Testis (tissue), 3 donors: ENCODE results near the gene ERICH3. TPM values are rescaled to one million over a fixed set of nuclear protein-coding genes. Genes with fewer than 3 reads are reported as not detected.

Experiments
- DNase-seq: peaks from one replicate; pipeline ENCODE4 v3.0.0-alpha.2; 2019
- H3K27ac ChIP-seq, 2 donors: fragments of 200-600 bp; sonication (generic); one replicate each; pipeline ENCODE4 v1.5.1; 2019
- H3K27me3 ChIP-seq: fragments of 200-600 bp; sonication (generic); one replicate; pipeline ENCODE4 v1.5.1; 2019
- H3K36me3 ChIP-seq: fragments of 200-600 bp; sonication (generic); one replicate; pipeline ENCODE4 v1.5.1; 2017; ENCODE audit warnings: low read depth; ENCODE audit errors: missing control alignments
- H3K4me1 ChIP-seq: fragments of 200-600 bp; sonication (generic); one replicate; pipeline ENCODE4 v1.5.1; 2019
- H3K4me3 ChIP-seq, 2 donors: fragments of 200-600 bp; sonication (generic); one replicate each; pipeline ENCODE4 v1.5.1; 2017 to 2019
- H3K9me3 ChIP-seq: fragments of 200-600 bp; sonication (generic); one replicate; pipeline ENCODE4 v1.5.1; 2017
- CTCF ChIP-seq, 3 experiments: fragments of 450-650 bp in 2 of 3; fragments of 200-600 bp in 1 of 3; sonication (generic) in 1 of 3; IDR thresholded peaks; one replicate each; pipeline ENCODE4 v1.5.1; 2016 to 2019; ENCODE audit warnings: antibody characterized with exemption in 3 of 3, mild to moderate bottlenecking in 2 of 3, moderate library complexity in 1 of 3
- POLR2A ChIP-seq: fragments of 450-650 bp; IDR thresholded peaks from one replicate; pipeline ENCODE4 v1.6.1; 2017; ENCODE audit warnings: antibody characterized with exemption, mild to moderate bottlenecking, moderate library complexity
- WGBS, 2 donors: methylation state at CpG; one replicate each; pipeline ENCODE4 v1.1.5; 2018; 5-methylcytosine and 5-hydroxymethylcytosine counted together
- intact Hi-C: fragments of 100-400 bp; cut with DNase I; formaldehyde crosslinking; loops from one replicate; pipeline ENCODE4 v1.15.1; 2023; ENCODE audit warnings: low total_unique reads
- polyA plus RNA-seq: library from polyadenylated mRNA; stranded (reverse); fragments of 350-450 nt; fragmentation: Illumina TruSeq; extraction: RNeasy Lipid Tissue Mini Kit (QIAGEN cat#74804); gene quantifications from one replicate; pipeline ENCODE4 v1.2.3, GENCODE V29; 2014; ENCODE audit warnings: low read depth, low replicate concordance; ENCODE audit not compliant: insufficient read depth
- total RNA-seq, 2 donors: library from RNA; depleted of rRNA; stranded (reverse); fragments of >200 nt; gene quantifications; one replicate each; pipeline ENCODE4 v1.2.3, GENCODE V29; 2016

The ERICH3 gene
- total and polyA plus RNA-seq, 3 donors from 2014 or later: 19.5 to 78.8 (median 35.7) TPM

DNA sequence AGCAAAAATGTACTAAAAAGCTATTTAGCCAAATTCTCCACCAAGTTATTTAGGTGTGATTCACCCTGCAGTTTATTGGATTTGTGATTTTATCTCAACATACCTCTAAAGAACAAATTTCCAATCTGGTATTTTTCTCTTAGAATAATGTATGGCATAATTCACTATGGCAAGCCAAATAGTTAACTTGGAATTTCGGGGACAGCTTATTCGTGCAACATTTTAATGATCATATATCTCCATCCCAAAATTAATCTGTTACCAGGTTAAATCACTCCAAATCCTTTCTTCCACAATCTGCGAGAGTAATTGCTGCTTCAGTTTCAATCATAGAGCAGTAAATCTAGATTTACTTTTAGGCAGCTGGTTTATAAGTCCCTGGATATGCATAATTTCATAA, 53.4 kb downstream of the ERICH3 start:
- 79 to 88% methylated on average over 3 of the region's 3 CpGs for WGBS, 2 donors
- Histone ChIP-seq H3K27me3 (no peaks in the 10 kb centered on the region), H3K27ac (no peak overlapping the region), H3K9me3 (no peaks in the 10 kb centered on the region), H3K4me1 (no peaks in the 10 kb centered on the region), H3K36me3 (no peaks in the 10 kb centered on the region), H3K4me3 (no peak overlapping the region)
- TF ChIP-seq POLR2A (no peak), CTCF (IDR thresholded peaks at IDR 0.05) (no peak)
- intact Hi-C loops: no loop called here
- no peak for DNase-seq

- intact Hi-C loops: no loop called here
- Histone ChIP-seq H3K27me3 (no peaks in the 10 kb centered on the region), H3K27ac (no peak overlapping the region), H3K4me1 (no peaks in the 10 kb centered on the region), H3K9me3 (no peaks in the 10 kb centered on the region), H3K36me3 (no peaks in the 10 kb centered on the region), H3K4me3 (no peak overlapping the region)
- DNase-seq: no peak
- 75 to 86% methylated on average over 2 of the region's 2 CpGs for WGBS, 2 donors
- no peak for TF ChIP-seq POLR2A
- TF ChIP-seq CTCF (IDR thresholded peaks at IDR 0.05): no peak
Measured at GRCh38 chr1:74618974-74619373, 54.6 kb downstream of the ERICH3 start.

GRCh38 chr1:74613894-74614293, 59.7 kb downstream of the ERICH3 start:
- H3K9me3 ChIP-seq: no peaks in the 10 kb centered on the region
- no peak overlapping the region for H3K27ac ChIP-seq
- H3K36me3 ChIP-seq: no peaks in the 10 kb centered on the region
- H3K27me3 ChIP-seq: no peaks in the 10 kb centered on the region
- H3K4me1 ChIP-seq: peaks cover 27% of the 10 kb centered on the region
- DNase-seq: no peak
- intact Hi-C loops: no loop called here
- TF ChIP-seq POLR2A (no peak), CTCF (IDR thresholded peaks at IDR 0.05) (no peak)
- WGBS, 2 donors: 45 to 63% methylated on average over 2 of the region's 2 CpGs
- H3K4me3 ChIP-seq: peak overlapping the region in 1 of 2 donors; percentile 27

GRCh38 chr1:74611887-74612286, 61.7 kb downstream of the ERICH3 start:
- H3K4me1 ChIP-seq: peaks cover 29% of the 10 kb centered on the region
- no peaks in the 10 kb centered on the region for H3K27me3 ChIP-seq
- no peaks in the 10 kb centered on the region for H3K9me3 ChIP-seq
- TF ChIP-seq POLR2A (no peak), CTCF (IDR thresholded peaks at IDR 0.05) (no peak)
- H3K36me3 ChIP-seq: no peaks in the 10 kb centered on the region
- no peak for DNase-seq
- peak overlapping the region; percentile 66 to 72 for H3K27ac ChIP-seq
- 30 to 38% methylated on average over 2 of the region's 2 CpGs for WGBS, 2 donors
- intact Hi-C loops: no loop called here
- no peak overlapping the region for H3K4me3 ChIP-seq

- peak overlapping the region; percentile 66 to 72 for H3K27ac ChIP-seq
- intact Hi-C loops: no loop called here
- no peaks in the 10 kb centered on the region for H3K27me3 ChIP-seq
- TF ChIP-seq POLR2A: no peak
- TF ChIP-seq CTCF (IDR thresholded peaks at IDR 0.05): no peak
- no peak overlapping the region for H3K4me3 ChIP-seq
- no peaks in the 10 kb centered on the region for H3K36me3 ChIP-seq
- peaks cover 29% of the 10 kb centered on the region for H3K4me1 ChIP-seq
- DNase-seq: no peak
- 75 to 77% methylated on average over 2 of the region's 2 CpGs for WGBS, 2 donors
- H3K9me3 ChIP-seq: no peaks in the 10 kb centered on the region
Measured at GRCh38 chr1:74610961-74611360, 62.6 kb downstream of the ERICH3 start.
